Activated CD4-positive, alpha-beta memory T cell treated with anti-CD3 and anti-CD28 coated beads, Interleukin-2, amount 10 ng/mL, durations not matched to agents 7 days and 5 days (primary cell): ENCODE measurements around the gene ANKRD55. TPM values are rescaled to one million over a fixed set of nuclear protein-coding genes. Genes with fewer than 3 reads are reported as not detected.
"Not testable (repeated sequence)": the region's sequence is repeated elsewhere in the genome, so short reads cannot be mapped to it uniquely, and the experiment has no call there.

Experiments used
- CTCF ChIA-PET: fragments of 350-600 bp; sonication (Branson Sonifier 250); formaldehyde crosslinking; loops from one replicate; lab custom pipeline; 2021; ENCODE audit warnings: antibody characterized with exemption, inconsistent platforms; lab: Charles Lee
- POLR2A ChIA-PET: fragments of 350-600 bp; sonication (Branson Sonifier 250); formaldehyde crosslinking; loops from one replicate; lab custom pipeline; 2021; ENCODE audit warnings: antibody characterized with exemption; lab: Charles Lee
- DNase-seq: peaks from one replicate; pipeline ENCODE4 v3.0.0-alpha.2; 2020
- H3K27ac Mint-ChIP-seq: one replicate; pipeline ENCODE4 v1.8.0; 2021; ENCODE audit warnings: mild to moderate bottlenecking, mixed read lengths
- H3K27me3 Mint-ChIP-seq: one replicate; pipeline ENCODE4 v1.8.0; 2021; ENCODE audit warnings: mixed read lengths
- H3K36me3 Mint-ChIP-seq: one replicate; pipeline ENCODE4 v1.8.0; 2021; ENCODE audit warnings: low read depth, mixed read lengths
- H3K4me1 Mint-ChIP-seq: one replicate; pipeline ENCODE4 v1.8.0; 2021; ENCODE audit warnings: mixed read lengths
- H3K4me3 Mint-ChIP-seq: one replicate; pipeline ENCODE4 v1.8.0; 2021; ENCODE audit warnings: mild to moderate bottlenecking, mixed read lengths
- H3K9me3 Mint-ChIP-seq: one replicate; pipeline ENCODE4 v1.8.0; 2021; ENCODE audit warnings: mixed read lengths
- total RNA-seq, 2 experiments: library from RNA; stranded (reverse); gene quantifications; one replicate each; pipeline ENCODE4 v1.2.3, GENCODE V29; 2021

The ANKRD55 gene
- total RNA-seq, 2 experiments from 2014 or later = 3.5 to 3.7 TPM

DNA sequence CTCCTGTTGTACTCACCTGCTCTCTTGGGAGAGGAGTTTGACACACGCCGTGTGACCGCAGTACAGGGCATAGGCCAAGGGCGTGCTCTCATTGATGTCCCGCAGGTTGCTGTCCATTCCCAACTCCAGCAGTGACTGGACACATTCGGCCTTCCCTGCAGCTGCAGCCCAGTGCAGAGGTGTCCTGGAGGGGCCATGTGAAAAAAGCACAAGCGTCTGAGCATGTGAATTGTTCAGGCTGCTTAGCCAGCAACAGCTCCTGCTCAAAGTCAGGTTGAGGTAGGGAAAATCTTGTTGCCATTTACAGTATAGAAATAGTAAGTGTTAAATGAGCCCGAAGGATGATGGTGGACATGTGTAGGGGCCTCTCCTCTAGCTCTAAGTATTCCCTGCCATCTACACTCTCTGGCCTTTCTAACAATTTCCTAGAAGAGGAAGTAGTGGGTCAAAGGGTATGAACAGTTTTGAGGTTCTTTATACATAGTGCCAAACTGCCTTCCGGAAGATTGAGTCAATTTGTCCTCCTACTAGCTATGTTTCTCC is 116.5 kb downstream of the ANKRD55 start:
- H3K4me3 Mint-ChIP-seq = no peak overlapping the region
- CTCF ChIA-PET = no interaction called here
- POLR2A ChIA-PET = interaction anchor here (0.6 to 1.0 kb wide), 2 partner anchors 29 to 36 kb away, joined by 3 read pairs; no protein-coding TSS in a partner anchor

DNA sequence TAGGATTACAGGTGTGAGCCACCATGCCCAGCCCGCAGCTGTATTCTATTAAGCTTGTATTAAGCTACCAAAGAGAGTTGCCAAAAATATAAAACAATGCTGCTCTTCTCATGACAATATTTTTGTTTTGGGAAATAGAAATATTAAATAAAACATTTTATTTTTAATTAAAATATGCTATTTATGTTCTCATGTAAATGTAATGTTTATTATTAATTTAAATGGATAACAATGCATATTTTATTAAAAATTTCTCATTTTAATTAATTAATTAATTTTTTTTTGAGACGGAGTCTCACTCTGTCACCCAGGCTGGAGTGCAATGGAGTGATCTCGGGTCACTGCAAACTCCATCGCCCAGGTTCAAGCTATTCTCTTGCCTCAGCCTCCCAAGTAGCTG is 117.5 kb downstream of the ANKRD55 start:
- Mint-ChIP-seq H3K27me3 (peaks cover 2% of the 10 kb centered on the region), H3K9me3 (no peaks in the 10 kb centered on the region), H3K27ac (no peak overlapping the region), H3K4me3 (no peak overlapping the region), H3K4me1 (peaks cover 6% of the 10 kb centered on the region), H3K36me3 (no peaks in the 10 kb centered on the region)
- CTCF ChIA-PET = no interaction called here
- POLR2A ChIA-PET = no interaction called here
- no peak for DNase-seq

More for the DNA sequence above, 116.5 kb downstream of the ANKRD55 start:
- Mint-ChIP-seq H3K27ac (no peak overlapping the region), H3K9me3 (no peaks in the 10 kb centered on the region), H3K36me3 (no peaks in the 10 kb centered on the region), H3K27me3 (peaks cover 2% of the 10 kb centered on the region), H3K4me1 (peaks cover 6% of the 10 kb centered on the region)
- DNase-seq = no peak

DNA sequence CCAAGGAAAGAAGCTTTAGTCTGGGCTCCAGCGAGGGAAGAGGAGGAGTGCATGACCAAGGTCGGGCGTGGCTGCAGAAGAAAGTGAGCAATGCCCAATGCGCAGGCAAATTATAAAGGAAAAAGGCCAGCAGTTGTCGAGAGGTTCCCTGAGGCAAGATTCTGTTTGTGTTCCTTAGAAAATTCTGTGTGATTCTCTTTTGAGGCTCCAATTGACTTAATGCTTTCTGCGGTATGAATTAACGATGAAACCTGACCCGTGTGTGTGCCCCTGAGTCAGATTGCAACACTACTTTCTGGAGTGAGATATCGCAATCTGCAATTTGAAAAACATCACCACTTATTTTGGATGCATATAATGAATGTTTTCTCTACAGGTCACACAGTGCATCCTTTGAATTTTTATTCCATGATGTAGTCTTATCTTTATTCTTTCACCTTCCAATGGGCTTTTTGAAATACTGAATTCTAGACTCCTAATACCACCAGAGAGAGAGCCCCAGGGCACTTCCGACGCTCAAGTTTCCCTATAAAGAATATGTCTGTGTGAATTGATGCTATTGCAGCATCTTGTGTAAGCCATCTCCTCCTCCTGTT is 120.5 kb downstream of the ANKRD55 start:
- Mint-ChIP-seq H3K9me3 (no peaks in the 10 kb centered on the region), H3K4me1 (peaks cover 6% of the 10 kb centered on the region), H3K27me3 (no peaks in the 10 kb centered on the region), H3K36me3 (no peaks in the 10 kb centered on the region), H3K27ac (no peak overlapping the region), H3K4me3 (no peak overlapping the region)
- DNase-seq = no peak
- CTCF ChIA-PET = no interaction called here
- POLR2A ChIA-PET = no interaction called here

DNA sequence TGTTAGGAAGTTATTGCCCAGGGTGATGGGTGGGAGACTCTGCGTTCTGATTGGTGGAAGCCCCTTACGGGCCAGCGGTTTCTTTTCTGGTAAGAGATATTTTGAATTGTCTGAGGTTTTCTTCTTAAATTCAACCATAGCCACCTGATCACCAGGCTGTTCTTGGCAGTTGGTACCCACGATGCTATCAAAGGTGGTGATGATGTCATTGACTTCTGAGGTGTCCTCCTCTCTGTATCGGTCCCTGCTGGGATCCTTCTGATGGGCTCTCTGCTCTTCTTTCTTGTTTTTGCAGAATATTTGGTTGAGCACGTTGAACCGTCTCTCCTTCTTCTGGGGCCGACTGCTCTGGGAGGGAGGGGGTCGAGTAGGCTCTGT is 121.7 kb downstream of the ANKRD55 start:
- peaks cover 2% of the 10 kb centered on the region for H3K4me1 Mint-ChIP-seq
- H3K27ac Mint-ChIP-seq = no peak overlapping the region
- H3K36me3 Mint-ChIP-seq = no peaks in the 10 kb centered on the region
- no peaks in the 10 kb centered on the region for H3K27me3 Mint-ChIP-seq
- CTCF ChIA-PET = no interaction called here
- H3K9me3 Mint-ChIP-seq = no peaks in the 10 kb centered on the region
- no peak overlapping the region for H3K4me3 Mint-ChIP-seq
- no peak for DNase-seq
- POLR2A ChIA-PET = no interaction called here

DNA sequence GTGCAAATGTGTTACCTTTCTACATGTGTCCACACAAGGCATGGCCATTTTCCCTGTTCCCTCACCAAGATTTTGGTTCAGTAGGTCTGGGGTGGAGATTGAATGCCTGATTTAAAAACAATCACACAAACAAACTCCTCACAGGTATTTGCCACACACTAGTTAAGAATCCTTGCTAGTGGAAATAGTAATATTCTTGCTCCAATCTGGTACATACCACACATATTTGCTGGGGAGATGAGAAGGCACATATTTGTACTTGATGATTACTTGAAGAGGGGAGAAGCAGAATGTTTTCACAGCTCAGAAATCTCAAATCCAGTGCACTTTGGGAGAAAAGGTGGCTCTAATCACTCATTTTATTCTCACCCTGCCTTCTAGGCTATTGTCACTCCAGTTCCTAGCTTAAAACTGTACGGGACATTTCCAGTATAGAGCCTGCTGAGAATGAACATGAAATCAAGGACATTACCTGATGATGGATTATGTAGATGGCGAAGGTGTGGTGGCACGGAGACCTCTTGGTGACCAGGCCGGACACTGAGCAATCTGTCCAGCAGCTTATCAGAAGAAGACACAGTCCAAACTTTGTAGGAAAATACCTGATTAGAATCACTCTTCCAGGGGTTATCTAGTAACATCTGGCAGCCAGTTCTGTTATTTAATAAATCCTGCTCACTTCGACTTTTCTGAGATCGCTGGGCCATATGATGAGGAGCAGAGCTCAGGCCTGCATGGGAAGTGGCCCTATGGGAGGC is 122.3 kb downstream of the ANKRD55 start:
- Mint-ChIP-seq H3K27me3 (no peaks in the 10 kb centered on the region), H3K9me3 (no peaks in the 10 kb centered on the region), H3K4me3 (no peak overlapping the region), H3K4me1 (peaks cover 5% of the 10 kb centered on the region), H3K27ac (no peak overlapping the region), H3K36me3 (no peaks in the 10 kb centered on the region)
- ChIA-PET CTCF (no interaction called here), POLR2A (no interaction called here)
- DNase-seq = no peak

- H3K4me3 Mint-ChIP-seq = no peak overlapping the region
- no peak for DNase-seq
- peaks cover 8% of the 10 kb centered on the region for H3K27me3 Mint-ChIP-seq
- no peak overlapping the region for H3K27ac Mint-ChIP-seq
- no peaks in the 10 kb centered on the region for H3K9me3 Mint-ChIP-seq
- peaks cover 15% of the 10 kb centered on the region for H3K4me1 Mint-ChIP-seq
- ChIA-PET POLR2A (no interaction called here), CTCF (no interaction called here)
- H3K36me3 Mint-ChIP-seq = no peaks in the 10 kb centered on the region
These were observed 124.9 kb downstream of the ANKRD55 start for GRCh38 chr5:56108246-56108645.

- CTCF ChIA-PET = interaction anchor here (0.7 to 1.5 kb wide), 5 partner anchors 17 to 1127 kb away, joined by 3 to 5 read pairs (median 3); no protein-coding TSS in a partner anchor
These were observed 126.3 kb downstream of the ANKRD55 start for GRCh38 chr5:56106837-56107236.

GRCh38 chr5:56105511-56106291 is 127.4 kb downstream of the ANKRD55 start:
- Mint-ChIP-seq H3K27ac (no peak overlapping the region), H3K9me3 (no peaks in the 10 kb centered on the region), H3K36me3 (no peaks in the 10 kb centered on the region), H3K4me3 (no peak overlapping the region), H3K27me3 (peaks cover 10% of the 10 kb centered on the region), H3K4me1 (peaks cover 29% of the 10 kb centered on the region)
- DNase-seq = no peak
- POLR2A ChIA-PET = interaction anchor here (0.9 to 1.3 kb wide), 4 partner anchors 8 to 111 kb away, joined by 3 to 4 read pairs (median 4); partner anchors contain the start of gene IL6ST
- CTCF ChIA-PET = interaction anchor here (1.5 kb wide), 1 partner anchor 128 kb away, joined by 3 read pairs; no protein-coding TSS in a partner anchor

More at GRCh38 chr5:56106837-56107236, 126.3 kb downstream of the ANKRD55 start:
- Mint-ChIP-seq H3K27me3 (peaks cover 10% of the 10 kb centered on the region), H3K27ac (no peak overlapping the region), H3K9me3 (no peaks in the 10 kb centered on the region), H3K36me3 (no peaks in the 10 kb centered on the region), H3K4me1 (peaks cover 21% of the 10 kb centered on the region), H3K4me3 (no peak overlapping the region)
- no peak for DNase-seq
- POLR2A ChIA-PET = interaction anchor here (1.1 kb wide), 1 partner anchor 41 kb away, joined by 4 read pairs; no protein-coding TSS in a partner anchor

DNA sequence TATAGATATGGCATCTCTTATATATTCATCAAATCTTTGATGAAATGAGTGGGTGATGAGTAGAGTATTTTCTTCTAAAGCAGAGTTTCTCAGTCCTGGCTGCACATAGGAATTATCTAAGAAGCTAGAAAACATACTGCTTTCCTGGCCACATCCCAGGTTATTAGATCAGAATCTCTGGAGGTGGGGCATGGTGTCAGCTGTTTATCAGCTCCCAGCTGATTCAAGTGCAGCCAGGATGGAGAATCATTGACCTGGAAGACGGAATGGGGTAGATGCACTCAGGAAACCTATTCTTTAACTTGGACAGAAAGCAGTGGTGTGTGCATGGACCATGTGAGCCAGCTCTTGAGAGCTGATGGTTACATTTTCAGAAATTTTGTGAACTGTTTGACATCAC is 130.2 kb downstream of the ANKRD55 start:
- POLR2A ChIA-PET = interaction anchor here (0.7 to 1.6 kb wide), 3 partner anchors 13 to 108 kb away, joined by 3 to 6 read pairs (median 4); partner anchors contain the start of gene IL6ST
- peaks cover 51% of the 10 kb centered on the region for H3K4me1 Mint-ChIP-seq

DNA sequence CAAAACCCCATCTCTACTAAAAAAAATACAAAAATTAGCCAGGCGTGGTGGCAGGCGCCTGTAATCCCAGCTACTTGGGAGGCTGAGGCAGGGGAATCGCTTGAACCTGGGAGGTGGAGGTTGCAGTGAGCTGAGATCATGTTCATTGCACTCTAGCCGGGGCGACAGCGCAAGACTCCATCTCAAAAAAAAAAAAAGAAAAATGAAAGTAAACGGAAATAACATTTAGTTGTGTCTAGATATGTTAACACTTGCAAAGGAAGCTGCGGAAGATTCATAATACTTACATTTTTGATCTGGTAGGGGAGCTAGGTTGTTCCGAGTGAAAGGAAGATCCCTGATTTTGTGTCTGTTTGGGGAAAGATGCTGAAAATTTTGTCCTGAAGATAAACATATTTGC is 130.9 kb downstream of the ANKRD55 start:
- Mint-ChIP-seq H3K4me3 (peak overlapping the region; percentile 28), H3K27me3 (peaks cover 10% of the 10 kb centered on the region), H3K27ac (peak overlapping the region; percentile 36), H3K4me1 (peaks cover 55% of the 10 kb centered on the region)
- H3K36me3 Mint-ChIP-seq, DNase-seq, H3K9me3 Mint-ChIP-seq: not testable (repeated sequence)
- ChIA-PET CTCF (interaction anchor here (0.7 to 1.5 kb wide), 5 partner anchors 52 to 513 kb away, joined by 3 to 5 read pairs (median 3); no protein-coding TSS in a partner anchor), POLR2A (interaction anchor here (1.0 to 1.6 kb wide), 2 partner anchors 46 to 107 kb away, joined by 4 to 6 read pairs; partner anchors contain the start of gene IL6ST)

More for the DNA sequence above, 130.2 kb downstream of the ANKRD55 start:
- DNase-seq = no peak
- Mint-ChIP-seq H3K9me3 (no peaks in the 10 kb centered on the region), H3K27ac (no peak overlapping the region), H3K36me3 (peaks cover 2% of the 10 kb centered on the region), H3K27me3 (peaks cover 10% of the 10 kb centered on the region), H3K4me3 (no peak overlapping the region)
- CTCF ChIA-PET = interaction anchor here (0.7 to 1.5 kb wide), 5 partner anchors 53 to 512 kb away, joined by 3 to 5 read pairs (median 3); no protein-coding TSS in a partner anchor

- Mint-ChIP-seq H3K27me3 (peaks cover 10% of the 10 kb centered on the region), H3K4me1 (peaks cover 56% of the 10 kb centered on the region), H3K9me3 (no peaks in the 10 kb centered on the region), H3K27ac (peak overlapping the region; percentile 71), H3K4me3 (peak overlapping the region; percentile 1), H3K36me3 (peaks cover 2% of the 10 kb centered on the region)
- CTCF ChIA-PET = interaction anchor here (0.5 to 1.1 kb wide), 3 partner anchors 9 to 14 kb away, joined by 3 to 5 read pairs (median 3); no protein-coding TSS in a partner anchor
- DNase-seq = no peak
- POLR2A ChIA-PET = interaction anchor here (1.2 to 1.7 kb wide), 2 partner anchors 10 to 42 kb away, joined by 4 to 7 read pairs; no protein-coding TSS in a partner anchor
These were observed 131.9 kb downstream of the ANKRD55 start for GRCh38 chr5:56101180-56101579.
